Measurements from ENCODE around the gene BCR.

The BCR gene

DNA sequence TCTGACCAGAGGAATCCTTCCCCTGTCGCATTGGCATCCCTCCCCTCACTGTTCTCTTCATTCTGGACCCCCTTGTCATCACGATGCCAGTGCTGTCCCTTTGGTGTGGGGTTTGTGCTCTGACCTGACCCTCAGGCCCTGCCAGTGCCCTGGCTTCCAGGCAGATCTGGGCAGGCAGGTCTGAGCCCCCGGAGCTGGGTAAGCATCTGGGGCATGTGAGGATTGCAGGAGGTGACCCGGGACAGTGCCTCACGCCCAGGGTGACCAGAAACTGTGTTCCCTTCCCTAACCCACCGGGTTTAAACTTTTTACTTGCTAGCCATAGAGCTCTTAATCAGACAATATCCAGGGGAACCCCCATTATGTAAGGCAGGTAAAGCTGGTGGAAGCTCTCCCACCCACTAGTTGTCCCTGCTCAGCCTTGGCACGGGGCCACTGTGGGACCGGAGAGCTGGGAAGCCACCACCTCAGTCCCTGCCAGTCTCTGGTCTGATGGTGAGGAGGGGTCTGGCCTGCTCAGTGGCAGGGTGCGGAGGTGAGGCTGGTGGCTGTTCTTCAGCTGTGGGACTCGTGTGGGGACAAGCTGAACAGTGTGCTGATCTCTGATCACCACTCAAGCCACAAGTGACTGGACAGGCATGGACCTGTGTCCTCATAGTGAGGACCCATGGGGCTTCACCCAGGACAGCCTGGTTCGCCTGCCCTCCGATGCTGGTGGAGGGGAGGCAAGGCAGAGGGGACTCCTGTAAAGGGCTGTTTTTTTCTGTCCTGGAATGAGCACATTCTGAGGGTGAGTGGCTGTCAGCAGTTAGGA lies 38.0 kb downstream of the BCR start:
- no peak for DNase-seq (ENCODE audit: low read depth)

DNA sequence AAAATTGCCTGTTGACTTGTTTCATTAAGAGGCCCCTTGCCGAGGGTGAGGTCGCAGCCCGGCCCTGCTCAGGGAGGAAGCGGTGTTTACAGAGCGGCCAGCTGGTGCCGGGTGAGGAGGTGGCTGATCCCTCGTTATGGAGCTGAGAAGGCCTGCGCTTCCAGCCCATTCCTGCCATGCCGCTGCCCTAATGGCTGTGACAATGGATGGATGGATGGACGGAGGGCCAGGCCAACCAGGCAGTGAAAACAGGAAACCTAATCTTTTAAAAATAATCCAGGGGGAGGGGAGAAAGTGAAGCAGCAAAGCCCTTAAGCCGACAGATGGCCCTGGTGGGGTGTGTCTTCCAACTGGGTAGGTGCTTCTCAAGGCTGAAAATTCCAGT lies 38.5 kb downstream of the BCR start:
- no peak for DNase-seq (ENCODE audit: low read depth)

DNA sequence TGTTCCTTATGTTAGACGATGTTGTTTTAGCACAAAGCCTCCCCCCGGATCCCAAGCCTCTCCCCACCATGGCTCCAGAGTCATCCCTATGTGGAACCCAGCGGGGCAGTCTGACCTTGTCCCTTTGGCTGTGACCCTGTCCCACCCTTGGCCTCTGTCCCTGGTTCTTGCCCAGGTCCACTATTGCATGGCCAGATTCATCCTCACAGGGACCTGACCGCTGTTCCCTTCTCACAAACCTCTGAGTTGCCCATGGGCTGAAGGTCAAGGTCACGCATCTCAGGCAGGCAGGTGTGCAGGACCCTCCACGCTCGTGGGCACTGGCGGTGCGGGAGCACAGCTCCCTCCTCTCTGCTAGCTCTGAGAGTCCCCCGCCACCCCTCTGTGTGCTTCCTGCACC lies 39.0 kb downstream of the BCR start:
- DNase-seq (ENCODE audit: low read depth), result no peak

DNA sequence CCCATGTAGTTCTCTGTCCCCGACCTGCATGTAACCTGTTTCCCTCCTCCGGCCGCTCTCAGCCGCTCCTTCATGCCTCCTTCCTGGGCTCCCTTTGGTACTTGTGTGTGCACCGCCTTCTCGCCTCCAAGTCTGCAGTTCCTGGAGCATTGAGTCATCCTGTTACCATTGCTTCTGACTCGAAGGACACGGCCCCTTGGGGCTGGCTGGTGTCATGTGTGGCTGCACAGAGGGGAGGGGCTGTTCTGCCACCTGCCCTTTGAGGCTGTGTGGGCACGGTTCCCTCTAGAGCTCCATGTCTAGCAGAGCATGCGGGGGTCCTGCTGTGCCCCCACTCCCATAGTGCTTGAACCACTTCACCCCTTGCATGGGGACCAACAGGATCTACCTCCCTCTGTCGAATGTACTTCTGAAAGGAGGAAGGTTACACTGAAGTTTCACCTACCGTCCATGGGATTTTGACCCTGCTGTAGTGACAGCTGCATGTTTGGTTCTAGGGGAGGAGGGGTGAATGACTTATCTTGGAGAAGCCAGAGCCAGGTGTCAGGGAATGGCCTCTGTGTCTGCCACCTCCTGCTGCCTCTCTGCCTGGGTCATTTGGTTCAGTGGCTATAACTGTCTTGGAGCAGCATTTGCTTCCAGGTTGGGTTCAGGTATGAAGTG lies 39.6 kb downstream of the BCR start:
- no peak for DNase-seq (ENCODE audit: low read depth)

DNA sequence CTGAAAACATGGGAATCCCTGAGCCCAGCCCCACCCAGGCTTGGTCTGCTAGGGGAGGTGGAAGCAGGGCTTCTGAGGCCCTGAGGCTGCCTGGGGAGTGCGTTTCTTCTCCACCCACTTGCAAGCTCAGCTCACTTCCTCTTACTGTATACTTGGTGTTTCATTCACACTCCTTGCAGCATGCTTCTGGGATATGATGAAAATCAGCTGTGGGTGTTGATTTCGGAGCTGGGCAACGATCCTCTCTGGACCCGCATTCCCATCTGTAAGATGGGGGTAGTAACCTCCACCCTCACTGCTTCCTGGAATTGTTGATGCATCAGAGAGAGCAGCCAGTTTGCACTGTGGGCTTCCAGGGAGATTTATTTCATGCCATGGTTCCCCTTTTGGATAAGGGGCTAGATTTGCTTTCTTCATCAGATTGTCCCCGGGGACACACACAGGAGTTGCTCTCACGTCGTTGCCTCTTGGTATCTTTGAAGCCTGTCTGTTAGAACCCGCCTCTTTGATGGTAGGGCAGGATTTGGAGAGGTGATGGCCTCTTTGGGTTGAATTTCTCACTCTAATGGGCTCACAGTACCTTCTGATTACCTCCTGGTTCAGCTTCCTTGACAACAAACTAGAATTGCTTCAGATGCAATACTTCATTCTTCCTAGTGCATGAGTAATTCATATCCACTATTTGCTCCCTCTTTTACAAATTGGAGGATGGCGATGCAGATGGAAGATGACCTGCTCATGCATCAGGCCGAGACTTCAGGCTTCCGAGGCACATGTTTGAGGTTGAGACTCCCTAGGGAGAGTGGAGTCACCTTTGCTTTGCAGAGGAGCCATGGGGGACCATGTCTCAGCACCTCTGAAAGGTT lies 40.4 kb downstream of the BCR start:
- DNase-seq (ENCODE audit: low read depth), result no peak

DNA sequence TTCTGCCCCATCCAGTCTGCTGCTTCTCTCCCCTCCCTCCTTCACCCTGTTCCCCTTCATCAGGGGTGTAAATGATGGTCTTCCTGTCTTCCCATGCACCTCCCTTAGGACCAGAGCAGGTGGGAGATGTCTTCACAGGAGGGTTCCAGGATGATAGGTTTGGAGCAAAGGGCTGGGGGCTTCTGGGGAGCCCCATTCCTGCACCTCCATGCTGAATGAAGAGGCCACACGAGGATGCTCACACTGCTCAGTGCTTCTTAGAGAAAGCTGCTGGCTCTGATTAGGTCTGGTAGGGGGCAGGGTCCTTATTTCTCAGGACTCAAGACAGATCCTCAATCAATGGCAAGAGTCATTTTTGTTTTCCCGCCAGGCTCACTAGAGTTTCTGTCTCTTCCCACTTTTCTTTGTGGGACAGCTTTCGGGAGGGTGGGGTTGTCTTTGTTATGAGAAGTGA lies 41.1 kb downstream of the BCR start:
- no peak for DNase-seq (ENCODE audit: low read depth)

DNA sequence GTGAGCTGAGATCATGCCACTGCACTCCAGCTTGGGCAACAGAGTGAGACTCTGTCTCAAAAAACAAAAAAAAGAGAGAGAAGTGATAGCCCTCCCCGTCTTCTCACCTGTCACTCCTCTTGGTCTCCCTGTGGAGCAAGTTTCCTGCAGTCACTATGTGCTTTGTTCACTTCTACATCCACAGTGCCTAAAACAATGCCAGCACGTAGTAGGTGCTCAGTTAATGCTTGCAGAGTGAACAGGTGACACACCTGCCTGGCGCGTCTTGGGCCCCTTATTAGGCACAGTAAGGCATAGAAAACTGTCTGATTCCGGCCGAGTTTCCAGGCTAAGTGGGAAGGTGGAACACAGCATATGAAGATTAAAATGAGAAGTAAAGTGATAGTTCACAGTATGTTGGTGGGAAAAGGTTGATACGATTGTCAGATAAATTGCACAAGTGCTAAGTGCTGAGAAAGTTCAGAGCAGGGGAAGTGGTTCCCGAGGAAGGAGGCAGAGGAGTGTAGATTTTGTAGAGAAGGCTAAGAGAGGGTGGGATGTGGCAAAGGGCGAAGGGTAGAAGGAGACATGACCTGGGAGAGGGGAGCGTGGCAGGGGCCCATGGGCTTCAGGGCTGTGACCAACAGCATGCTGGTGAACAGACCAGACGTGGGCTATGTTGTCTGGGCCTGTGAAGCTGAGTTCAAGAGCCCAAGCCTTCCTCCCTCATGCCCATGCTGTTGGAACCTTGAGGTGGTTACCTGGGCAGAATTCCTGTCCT lies 41.9 kb downstream of the BCR start:
- DNase-seq (ENCODE audit: low read depth), result no peak

DNA sequence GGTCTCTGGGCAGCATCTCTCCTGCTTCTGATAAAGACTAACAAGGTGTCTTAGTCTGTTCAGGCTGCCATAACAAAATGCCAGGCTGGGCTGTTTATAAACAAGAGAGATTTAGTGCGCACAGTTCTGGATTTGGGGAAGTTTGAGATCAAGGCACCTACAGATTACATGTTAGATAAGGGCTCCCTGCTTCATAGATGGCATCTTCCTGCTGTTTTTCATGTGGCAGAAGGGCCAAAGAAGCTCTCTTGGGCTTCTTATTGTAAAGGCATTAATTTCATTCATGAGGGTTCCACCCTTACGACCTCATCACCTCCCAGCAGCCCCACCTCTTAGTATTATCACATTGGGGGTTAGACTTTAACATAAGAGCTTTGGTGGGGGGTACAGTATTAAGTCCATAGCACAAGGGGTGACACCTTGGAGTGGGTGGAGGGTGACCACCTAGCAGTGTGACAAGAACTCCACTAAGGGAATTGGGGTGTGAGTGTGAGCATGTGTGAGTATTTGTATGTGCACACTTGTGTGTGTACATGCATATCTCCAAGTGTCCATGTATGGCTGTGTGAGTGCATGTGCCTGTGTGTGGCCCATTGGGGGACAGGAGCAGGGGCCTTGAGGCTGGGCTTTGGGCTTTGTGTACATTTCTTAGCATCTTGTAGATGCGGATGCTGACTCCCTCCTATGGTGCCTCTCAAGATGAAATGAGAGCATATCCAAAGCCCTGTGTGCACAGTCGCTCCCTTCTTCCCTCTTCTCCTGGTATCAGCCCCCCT lies 42.7 kb downstream of the BCR start:
- DNase-seq (ENCODE audit: low read depth), result no peak

DNA sequence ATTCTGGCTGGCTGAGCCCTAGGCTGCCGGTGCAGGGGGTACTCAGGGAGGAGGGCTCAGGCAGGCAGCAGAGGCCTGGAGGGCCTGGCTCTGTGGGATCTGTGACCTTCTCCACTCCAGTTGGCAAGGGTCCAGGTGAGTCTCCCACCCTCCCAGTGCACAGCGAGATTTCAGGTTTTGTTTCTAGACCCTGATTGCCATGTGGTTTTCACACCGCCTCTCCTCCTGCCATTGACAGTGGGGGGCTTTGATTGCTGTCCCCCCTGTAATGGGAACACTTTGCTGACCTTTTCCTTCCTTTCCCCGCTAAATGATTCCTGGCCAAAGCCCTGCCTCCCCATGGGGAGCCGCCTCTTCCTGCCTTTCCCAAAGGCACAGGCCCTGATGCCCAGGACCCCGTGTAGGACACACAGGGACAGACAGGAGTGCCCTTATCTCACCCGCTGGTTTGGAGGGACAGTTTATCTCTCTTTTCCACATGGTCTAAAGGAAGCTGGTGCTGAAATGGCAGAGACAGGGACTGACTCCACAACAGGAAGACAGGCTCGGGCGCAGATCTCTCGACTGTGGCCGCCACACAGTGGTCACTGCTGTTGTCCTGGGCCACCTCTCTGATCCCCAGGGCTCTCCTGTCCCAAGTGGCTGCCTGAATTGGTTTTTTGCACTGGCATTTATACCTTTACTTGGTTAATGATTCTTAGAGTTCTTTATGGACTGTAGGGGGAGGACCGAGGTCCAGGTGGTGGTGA lies 43.4 kb downstream of the BCR start:
- DNase-seq (ENCODE audit: low read depth), result no peak

DNA sequence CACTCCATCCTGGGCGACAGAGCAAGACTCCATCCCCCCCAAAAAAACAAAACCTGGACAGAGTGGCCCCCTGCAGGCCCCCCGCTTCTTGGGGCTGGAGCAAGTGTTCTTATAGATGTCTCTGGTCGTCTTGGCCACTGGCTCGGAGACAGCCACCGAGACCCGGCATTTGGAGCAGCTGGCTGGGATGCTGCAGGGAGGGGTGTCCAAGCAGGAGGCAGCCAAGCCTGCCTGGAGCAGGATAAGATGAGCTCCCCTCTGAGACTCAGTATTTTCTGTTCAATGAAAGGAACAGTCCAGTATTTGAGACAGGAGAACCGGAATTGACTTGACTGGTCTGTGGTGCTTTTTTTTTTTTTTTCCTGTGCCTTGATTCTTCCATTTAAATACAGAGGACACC lies 44.5 kb downstream of the BCR start:
- no peak for DNase-seq (ENCODE audit: low read depth)

DNA sequence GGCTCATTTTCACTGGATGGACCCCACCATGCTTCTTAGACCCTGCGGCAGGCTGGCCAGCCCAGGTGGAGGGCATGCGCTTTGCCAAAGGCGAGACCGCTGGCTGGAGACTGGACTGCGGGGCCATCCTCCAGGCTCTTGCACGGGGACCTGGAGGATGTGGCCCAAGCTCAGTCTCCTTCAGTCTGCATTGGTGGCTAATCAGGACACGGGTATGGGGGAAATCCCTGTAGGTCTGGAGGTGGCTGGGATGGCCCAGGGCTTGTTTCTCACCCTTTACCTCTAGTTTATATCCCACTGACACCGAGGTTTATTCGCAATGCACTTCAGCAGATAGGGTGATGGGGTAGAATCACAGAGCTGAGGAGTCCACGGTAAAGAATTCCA lies 45.0 kb downstream of the BCR start:
- DNase-seq (ENCODE audit: low read depth), result no peak

DNA sequence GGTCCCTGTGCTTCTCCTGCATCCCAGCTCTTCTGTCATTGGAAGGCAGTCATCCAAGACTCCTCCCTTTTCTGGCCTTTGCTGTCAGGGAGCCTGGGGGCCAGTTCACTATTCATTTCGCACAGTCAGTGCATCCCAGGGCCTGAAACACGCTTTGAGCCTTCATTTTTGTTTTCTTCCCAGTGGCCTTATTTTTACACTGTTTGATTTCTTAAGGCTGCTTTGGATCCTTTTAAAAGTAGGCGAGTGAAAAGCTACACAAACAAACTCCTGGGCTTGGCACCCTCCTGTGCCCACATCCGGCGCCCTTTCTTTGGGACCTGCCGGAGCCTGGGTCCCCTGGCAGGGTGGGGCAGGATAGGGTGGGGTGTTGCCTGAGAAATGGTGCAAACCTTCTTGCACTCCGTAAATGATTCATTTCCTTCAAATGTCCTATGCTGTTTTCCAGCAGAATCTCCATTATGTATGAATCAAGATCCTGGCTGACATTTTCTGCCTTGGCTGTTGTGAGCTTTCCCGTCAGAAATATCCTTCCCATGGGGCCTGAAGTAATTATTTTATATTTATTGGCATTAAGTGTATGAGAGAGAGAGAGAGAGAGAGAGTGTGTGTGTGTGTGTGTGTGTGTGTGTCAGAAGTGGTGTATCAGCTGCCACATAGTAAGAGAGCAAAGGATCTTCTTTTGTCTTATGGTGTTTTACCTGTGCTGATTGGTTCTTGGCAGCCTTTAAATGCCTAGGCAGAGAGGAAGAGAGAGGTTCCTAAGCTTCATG lies 45.6 kb downstream of the BCR start:
- DNase-seq (ENCODE audit: low read depth), result no peak

DNA sequence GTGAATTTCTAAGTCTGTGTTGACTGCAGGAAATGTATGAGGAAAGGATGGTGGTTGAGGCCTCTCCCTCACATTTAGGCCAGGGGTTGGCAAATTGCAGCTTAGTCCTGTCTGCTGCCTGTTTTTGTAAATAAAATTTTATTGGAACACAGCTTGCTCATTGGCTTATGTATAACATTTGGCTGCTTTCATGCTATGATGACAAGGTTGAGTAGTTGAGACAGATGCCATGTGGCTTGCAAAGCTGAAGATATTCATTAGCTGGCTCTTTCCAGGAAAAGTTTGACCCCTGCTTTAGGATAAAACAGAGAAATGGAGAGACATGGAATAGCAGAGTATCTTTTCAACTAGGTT lies 46.2 kb downstream of the BCR start:
- no peak for DNase-seq (ENCODE audit: low read depth)

DNA sequence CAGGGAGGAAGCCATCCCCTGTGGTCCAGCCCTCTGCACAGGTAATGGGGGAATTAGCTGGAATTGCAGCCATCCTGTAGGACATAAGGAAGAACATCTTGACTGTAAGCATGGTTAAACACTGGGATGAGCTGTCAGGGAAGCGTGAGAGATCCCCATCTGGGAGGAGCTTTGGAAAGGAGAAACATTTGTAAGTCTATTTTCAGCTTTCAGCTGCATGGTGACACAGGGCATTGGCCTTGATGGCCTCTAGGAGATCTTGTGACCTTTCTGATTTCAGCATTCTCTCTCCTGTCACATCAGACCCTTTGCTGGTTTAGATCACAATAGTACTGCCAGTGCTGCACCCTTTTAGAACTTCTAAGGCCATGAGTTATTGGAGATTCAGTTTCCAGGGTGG lies 47.1 kb downstream of the BCR start:
- no peak for DNase-seq (ENCODE audit: low read depth)

DNA sequence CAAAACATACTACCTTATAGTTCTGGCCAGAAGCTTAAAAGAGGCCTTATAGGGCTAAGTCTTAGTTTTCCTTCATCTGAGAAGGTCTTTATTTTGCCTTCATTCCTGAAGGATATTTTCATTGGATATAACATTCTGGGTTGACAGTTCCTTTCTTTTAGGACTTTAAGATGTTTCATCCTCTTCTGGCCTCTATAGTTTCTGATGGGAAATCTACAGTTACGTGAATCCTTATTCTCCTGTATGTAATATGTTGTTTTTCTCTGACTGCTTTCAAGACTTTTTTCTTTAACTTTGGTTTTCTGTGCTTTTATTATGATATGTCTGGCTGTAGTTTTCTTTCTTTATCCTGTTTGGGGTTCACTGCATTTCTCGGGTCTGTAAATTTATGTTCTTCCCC lies 48.2 kb downstream of the BCR start:
- no peak for DNase-seq (ENCODE audit: low read depth)

DNA sequence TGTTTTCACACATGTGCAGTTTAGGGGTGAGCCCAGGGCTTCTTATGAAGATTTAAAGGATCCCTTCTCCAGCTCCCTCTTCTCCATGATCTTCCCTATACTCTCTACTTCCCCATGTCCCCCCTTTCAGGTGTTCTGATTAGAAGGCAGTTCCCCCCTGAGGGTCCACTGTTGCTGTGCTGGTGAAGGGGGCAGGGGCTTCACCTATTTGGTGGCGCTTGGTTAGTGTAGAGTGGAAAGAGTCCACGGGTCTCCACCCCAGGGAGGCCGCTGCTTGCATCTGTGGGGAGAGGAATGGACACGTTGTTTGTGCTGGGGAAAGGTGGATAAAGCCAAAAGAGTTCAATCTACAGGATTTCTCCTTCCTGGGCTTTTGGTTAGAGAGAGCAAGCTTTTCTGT lies 49.3 kb downstream of the BCR start:
- DNase-seq (ENCODE audit: low read depth), result no peak

DNA sequence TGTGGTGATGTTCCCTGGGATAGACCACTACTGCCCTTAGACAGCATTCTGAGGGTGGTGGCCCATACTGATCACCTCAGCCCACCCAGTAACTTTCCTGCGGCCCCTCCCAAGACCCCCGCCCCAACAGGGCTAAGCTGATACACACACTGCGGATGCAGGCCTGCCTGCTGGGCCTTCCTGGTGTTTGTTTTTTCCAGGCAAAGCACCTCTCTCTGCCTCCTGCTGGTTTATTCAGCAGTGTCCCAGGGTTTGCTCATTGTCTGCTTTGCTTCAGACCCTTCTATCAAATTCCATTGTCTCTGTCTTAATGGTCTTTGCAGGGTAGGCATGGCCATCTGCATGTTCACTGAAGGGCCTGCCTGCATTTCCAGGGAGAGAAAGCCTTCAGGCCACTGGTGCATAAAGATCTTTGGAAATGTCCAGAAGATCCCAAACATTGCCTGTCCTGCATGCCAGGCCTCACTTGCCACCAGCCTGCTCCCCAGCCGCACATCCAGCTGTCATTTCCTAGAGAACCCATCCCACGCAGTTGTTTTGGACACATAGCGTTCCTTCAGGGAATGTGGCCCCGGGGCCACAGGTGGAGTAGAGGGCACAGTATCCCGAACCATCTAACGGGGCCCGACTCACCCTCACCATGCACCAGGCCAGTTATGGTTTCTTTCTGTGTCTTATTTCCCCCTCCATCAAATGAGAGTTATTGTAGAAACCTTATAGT lies 50.2 kb downstream of the BCR start:
- DNase-seq (ENCODE audit: low read depth), result no peak

DNA sequence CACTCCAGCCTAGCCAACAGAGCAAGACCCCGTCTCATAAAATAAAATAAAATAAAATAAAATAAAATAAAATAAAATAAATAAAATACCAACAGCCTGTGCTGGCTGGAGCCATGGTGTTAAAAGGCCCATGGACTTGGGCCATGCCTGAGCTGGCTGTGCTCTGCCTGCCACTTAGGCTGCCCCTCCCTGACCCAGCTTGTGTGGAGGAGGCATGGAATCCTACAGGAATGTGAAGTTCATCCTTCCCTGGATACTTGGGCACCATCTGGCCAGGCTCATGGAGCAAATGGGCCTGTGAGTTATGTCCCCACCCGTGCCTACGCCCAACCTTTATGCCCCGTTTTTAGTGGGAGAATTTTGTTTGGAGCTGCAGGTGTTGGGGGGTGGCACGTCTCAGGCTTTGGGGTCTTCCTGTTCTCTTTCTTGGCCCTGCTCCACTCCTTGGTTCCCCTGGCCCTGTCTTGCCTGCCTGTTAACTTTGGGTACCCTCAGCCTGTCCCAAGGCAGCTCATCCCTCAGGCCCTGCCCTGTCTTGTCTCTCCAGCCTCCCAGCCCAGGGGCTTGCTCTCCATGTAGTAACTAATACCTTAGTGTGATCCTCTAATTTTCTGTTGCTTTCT lies 51.3 kb downstream of the BCR start:
- DNase-seq (ENCODE audit: low read depth), result no peak
